DOHH2 (cell line): Measurements from ENCODE around the gene MRGPRD.

ENCODE experiments used
- H3F3A ChIP-seq: fragments of 200-600 bp; sonication (generic), shearing (Covaris generic); 2 replicates; pipeline ENCODE4 v1.6.0; 2016; ENCODE audit warnings: antibody characterized with exemption, mild to moderate bottlenecking; ENCODE audit not compliant: control insufficient read depth, insufficient read depth
- H3K27ac ChIP-seq: fragments of 200-600 bp; sonication (generic); 2 replicates; pipeline ENCODE4 v1.5.1; 2014; ENCODE audit warnings: low read depth, mild to moderate bottlenecking, low read length, moderate library complexity
- H3K27me3 ChIP-seq: fragments of 200-600 bp; sonication (generic); 2 replicates; pipeline ENCODE4 v1.6.1; 2014; ENCODE audit warnings: mild to moderate bottlenecking, low read length, mixed read lengths; ENCODE audit not compliant: control insufficient read depth
- H3K36me3 ChIP-seq: fragments of 200-600 bp; sonication (generic); 2 replicates; pipeline ENCODE4 v1.6.1; 2014; ENCODE audit warnings: mild to moderate bottlenecking, low read length, moderate library complexity, mixed read lengths; ENCODE audit not compliant: control insufficient read depth
- H3K4me1 ChIP-seq: fragments of 200-600 bp; sonication (generic); 2 replicates; pipeline ENCODE4 v1.6.1; 2014; ENCODE audit warnings: mild to moderate bottlenecking, low read length, mixed read lengths; ENCODE audit not compliant: control insufficient read depth
- H3K4me2 ChIP-seq: fragments of 200-600 bp; sonication (generic); 2 replicates; pipeline ENCODE4 v1.6.0; 2014; ENCODE audit warnings: mild to moderate bottlenecking, low read length, moderate library complexity
- H3K4me3 ChIP-seq: fragments of 200-600 bp; sonication (generic); 2 replicates; pipeline ENCODE4 v1.5.1; 2014; ENCODE audit warnings: mild to moderate bottlenecking, low read length, mixed read lengths
- H3K79me2 ChIP-seq: fragments of 200-600 bp; sonication (generic); 2 replicates; pipeline ENCODE4 v1.6.1; 2014; ENCODE audit warnings: mild to moderate bottlenecking, low read length, mixed read lengths; ENCODE audit not compliant: control insufficient read depth
- H3K9me2 ChIP-seq: fragments of 200-600 bp; sonication (generic); replicated peaks from 2 replicates; pipeline ENCODE4 v1.6.1; 2014; ENCODE audit warnings: mild to moderate bottlenecking, low read length, mixed read lengths; ENCODE audit not compliant: control insufficient read depth
- H3K9me3 ChIP-seq: fragments of 200-600 bp; sonication (generic); 2 replicates; pipeline ENCODE4 v1.6.1; 2014; ENCODE audit warnings: antibody characterized with exemption, low read length, mixed read lengths; ENCODE audit not compliant: control insufficient read depth, insufficient read depth
- H4K20me1 ChIP-seq: fragments of 200-600 bp; sonication (generic); 2 replicates; pipeline ENCODE4 v1.6.0; 2014; ENCODE audit warnings: low read depth, mild to moderate bottlenecking, antibody characterized with exemption, low read length, moderate library complexity; ENCODE audit not compliant: control insufficient read depth, insufficient read depth
- EZH2phosphoT487 ChIP-seq: fragments of 200-600 bp; sonication (generic); IDR thresholded peaks from 2 replicates; pipeline ENCODE4 v1.6.1; 2017; ENCODE audit warnings: borderline replicate concordance, mild to moderate bottlenecking, antibody characterized with exemption, low read length, moderate library complexity, mixed read lengths
- TF ChIP-seq, protein P1 (sequence below): fragments of 200-600 bp; sonication (generic); IDR thresholded peaks from one replicate; pipeline ENCODE4 v1.5.1; 2014; ENCODE audit warnings: antibody characterized with exemption, mild to moderate bottlenecking, low read depth, low read length; ENCODE audit not compliant: poor library complexity, severe bottlenecking

Gene MRGPRD

DNA sequence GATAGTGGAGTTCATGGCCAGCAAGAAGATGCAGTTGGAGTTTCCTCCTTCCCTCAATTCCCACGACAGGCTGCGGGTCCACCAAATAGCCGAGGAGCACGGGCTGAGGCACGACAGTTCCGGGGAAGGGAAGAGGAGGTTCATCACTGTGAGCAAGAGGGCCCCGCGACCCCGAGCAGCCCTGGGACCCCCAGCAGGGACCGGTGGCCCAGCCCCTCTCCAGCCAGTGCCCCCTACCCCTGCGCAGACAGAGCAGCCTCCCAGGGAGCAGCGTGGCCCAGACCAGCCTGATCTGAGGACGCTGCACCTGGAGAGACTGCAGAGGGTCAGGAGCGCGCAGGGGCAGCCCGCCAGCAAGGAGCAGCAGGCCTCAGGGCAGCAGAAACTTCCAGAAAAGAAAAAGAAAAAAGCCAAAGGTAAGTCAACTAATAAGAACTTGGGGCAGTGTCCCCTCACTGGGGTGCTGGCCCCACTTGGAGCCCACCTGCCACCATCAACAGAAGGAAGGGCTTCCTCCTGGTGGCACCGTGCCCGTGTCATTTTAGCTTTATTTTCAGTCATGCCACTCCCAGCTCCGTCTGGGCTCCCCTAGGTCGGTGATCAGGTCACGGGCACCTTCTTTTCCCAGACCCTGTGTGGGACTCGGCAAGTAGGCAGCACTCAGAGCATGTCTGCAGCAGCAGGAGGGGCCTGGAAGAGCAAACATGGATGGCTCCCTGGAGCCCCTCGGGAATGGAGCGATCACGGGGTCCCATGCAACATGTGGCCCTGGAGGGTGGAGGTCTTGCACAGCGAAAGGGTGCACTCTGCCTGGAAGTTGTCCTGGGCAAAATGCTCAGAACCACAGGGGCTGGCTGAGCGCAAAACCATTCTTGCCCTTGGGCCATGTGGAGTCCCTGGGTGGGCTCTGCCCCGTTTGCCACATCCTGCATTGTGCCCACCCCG lies 43.8 kb downstream of the MRGPRD start:
- H4K20me1 ChIP-seq: no peaks in the 10 kb centered on the region

DNA sequence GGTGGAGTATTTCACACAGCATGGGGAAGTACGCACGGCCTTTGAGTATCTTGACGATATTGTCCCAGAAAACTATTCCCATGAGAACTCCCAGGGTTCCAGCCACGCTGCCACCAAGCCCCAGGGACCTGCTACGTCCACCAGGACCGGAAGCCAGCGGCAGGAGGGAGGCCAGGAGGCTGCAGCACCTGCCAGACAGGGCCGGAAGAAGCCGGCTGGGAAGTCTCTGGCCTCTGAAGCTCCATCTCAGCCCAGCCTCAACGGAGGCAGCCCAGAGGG lies 44.5 kb downstream of the MRGPRD start:
- H3K27me3 ChIP-seq: no peaks in the 10 kb centered on the region
- H3K36me3 ChIP-seq: peaks cover 27% of the 10 kb centered on the region
- no peaks in the 10 kb centered on the region for H3F3A ChIP-seq
- H3K9me3 ChIP-seq: no peaks in the 10 kb centered on the region
- H3K4me2 ChIP-seq: no peak overlapping the region
- no peak overlapping the region for H3K4me3 ChIP-seq
- TF ChIP-seq, protein P1, sequence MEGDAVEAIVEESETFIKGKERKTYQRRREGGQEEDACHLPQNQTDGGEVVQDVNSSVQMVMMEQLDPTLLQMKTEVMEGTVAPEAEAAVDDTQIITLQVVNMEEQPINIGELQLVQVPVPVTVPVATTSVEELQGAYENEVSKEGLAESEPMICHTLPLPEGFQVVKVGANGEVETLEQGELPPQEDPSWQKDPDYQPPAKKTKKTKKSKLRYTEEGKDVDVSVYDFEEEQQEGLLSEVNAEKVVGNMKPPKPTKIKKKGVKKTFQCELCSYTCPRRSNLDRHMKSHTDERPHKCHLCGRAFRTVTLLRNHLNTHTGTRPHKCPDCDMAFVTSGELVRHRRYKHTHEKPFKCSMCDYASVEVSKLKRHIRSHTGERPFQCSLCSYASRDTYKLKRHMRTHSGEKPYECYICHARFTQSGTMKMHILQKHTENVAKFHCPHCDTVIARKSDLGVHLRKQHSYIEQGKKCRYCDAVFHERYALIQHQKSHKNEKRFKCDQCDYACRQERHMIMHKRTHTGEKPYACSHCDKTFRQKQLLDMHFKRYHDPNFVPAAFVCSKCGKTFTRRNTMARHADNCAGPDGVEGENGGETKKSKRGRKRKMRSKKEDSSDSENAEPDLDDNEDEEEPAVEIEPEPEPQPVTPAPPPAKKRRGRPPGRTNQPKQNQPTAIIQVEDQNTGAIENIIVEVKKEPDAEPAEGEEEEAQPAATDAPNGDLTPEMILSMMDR: no peak
- no peak for TF ChIP-seq EZH2phosphoT487
- H4K20me1 ChIP-seq: no peaks in the 10 kb centered on the region
- H3K9me2 ChIP-seq: no peaks in the 10 kb centered on the region
- no peaks in the 10 kb centered on the region for H3K79me2 ChIP-seq
- no peaks in the 10 kb centered on the region for H3K4me1 ChIP-seq
- no peak overlapping the region for H3K27ac ChIP-seq

More for the DNA sequence above, 43.8 kb downstream of the MRGPRD start:
- H3K9me3 ChIP-seq: no peaks in the 10 kb centered on the region
- TF ChIP-seq, protein P1: no peak
- TF ChIP-seq EZH2phosphoT487: no peak
- no peaks in the 10 kb centered on the region for H3K9me2 ChIP-seq
- H3F3A ChIP-seq: no peaks in the 10 kb centered on the region
- no peak overlapping the region for H3K27ac ChIP-seq
- no peaks in the 10 kb centered on the region for H3K4me1 ChIP-seq
- peaks cover 27% of the 10 kb centered on the region for H3K36me3 ChIP-seq
- no peaks in the 10 kb centered on the region for H3K79me2 ChIP-seq
- H3K4me2 ChIP-seq: no peak overlapping the region
- no peaks in the 10 kb centered on the region for H3K27me3 ChIP-seq
- H3K4me3 ChIP-seq: no peak overlapping the region

DNA sequence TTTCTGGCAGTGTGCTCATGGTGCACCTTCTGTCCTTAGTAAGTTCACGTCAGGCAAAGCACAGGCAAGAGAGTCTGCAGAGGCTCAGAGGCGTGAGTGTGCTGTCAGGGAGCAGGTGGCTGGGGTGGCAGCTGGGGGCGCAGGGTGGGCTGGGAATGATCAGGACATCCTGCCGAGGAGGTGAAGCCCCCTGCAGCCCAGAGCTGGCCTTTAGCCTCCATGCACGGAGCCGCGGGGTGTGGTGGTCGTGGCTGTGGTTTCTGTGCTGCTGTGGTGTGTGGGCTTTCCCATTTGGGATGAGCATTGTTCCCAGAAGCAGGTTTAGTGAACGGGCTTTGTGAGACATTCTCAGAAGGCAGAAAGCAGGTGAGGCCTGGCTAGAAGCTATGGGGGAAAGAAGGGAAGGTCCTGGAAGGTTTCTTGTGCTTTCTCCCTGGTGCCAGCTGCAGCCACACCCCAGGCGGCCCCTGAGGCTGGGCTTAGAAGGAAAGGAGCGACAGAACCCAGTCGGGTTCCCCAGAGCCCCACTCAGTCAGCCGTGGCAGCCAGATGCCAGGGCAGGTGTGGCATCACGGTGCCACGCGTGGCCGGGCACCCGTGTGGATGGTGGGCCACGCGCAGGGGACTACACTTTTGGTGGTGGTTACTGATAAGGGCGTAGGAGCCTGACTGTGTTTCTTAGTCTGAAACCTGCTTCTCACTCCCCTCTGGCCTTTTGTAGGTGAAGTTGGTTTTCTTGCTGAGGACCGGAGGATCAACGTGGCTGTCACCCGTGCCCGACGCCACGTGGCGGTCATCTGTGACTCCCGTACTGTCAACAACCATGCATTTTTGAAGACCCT lies 45.0 kb downstream of the MRGPRD start:
- Histone ChIP-seq H3K9me3 (no peaks in the 10 kb centered on the region), H3K79me2 (no peaks in the 10 kb centered on the region), H3K4me3 (no peak overlapping the region), H3K27ac (no peak overlapping the region), H3K4me2 (no peak overlapping the region), H3K36me3 (peaks cover 27% of the 10 kb centered on the region), H3K27me3 (no peaks in the 10 kb centered on the region), H3K4me1 (no peaks in the 10 kb centered on the region), H4K20me1 (no peaks in the 10 kb centered on the region), H3K9me2 (no peaks in the 10 kb centered on the region), H3F3A (no peaks in the 10 kb centered on the region)
- TF ChIP-seq EZH2phosphoT487: no peak
- TF ChIP-seq, protein P1: no peak
